ENCODE results near the gene LGALS13.

- TF ChIP-seq POLR2AphosphoS5 (IDR thresholded peaks at IDR 0.05; ENCODE audit: low read depth, low read length) (no peak), TAF1 (IDR thresholded peaks at IDR 0.05; ENCODE audit: borderline replicate concordance, insufficient read depth, low read length) (no peak), REST (IDR thresholded peaks at IDR 0.05; ENCODE audit: insufficient read depth in 1 of 2, low read depth in 2 of 2, low read length in 2 of 2) (peak; percentile 71 to 95), SIN3A (IDR thresholded peaks at IDR 0.05; ENCODE audit: borderline replicate concordance, insufficient read depth, low read length) (no peak), FOXP2 (optimal IDR thresholded peaks at IDR 0.05; ENCODE audit: borderline replicate concordance, extremely low read depth, extremely low read length, insufficient read depth) (no peak)
These were observed 12.1 kb upstream of the LGALS13 start for GRCh38 chr19:39590265-39590664.

Data from PFSK-1 (cell line).